ENCODE results near the gene TNNI3K.
A peak's percentile ranks its signal among the peaks of the same experiment; 100 is the strongest.
"Not testable (repeated sequence)": the region's sequence is repeated elsewhere in the genome, so short reads cannot be mapped to it uniquely, and the experiment has no call there.

TNNI3K gene, protein sequence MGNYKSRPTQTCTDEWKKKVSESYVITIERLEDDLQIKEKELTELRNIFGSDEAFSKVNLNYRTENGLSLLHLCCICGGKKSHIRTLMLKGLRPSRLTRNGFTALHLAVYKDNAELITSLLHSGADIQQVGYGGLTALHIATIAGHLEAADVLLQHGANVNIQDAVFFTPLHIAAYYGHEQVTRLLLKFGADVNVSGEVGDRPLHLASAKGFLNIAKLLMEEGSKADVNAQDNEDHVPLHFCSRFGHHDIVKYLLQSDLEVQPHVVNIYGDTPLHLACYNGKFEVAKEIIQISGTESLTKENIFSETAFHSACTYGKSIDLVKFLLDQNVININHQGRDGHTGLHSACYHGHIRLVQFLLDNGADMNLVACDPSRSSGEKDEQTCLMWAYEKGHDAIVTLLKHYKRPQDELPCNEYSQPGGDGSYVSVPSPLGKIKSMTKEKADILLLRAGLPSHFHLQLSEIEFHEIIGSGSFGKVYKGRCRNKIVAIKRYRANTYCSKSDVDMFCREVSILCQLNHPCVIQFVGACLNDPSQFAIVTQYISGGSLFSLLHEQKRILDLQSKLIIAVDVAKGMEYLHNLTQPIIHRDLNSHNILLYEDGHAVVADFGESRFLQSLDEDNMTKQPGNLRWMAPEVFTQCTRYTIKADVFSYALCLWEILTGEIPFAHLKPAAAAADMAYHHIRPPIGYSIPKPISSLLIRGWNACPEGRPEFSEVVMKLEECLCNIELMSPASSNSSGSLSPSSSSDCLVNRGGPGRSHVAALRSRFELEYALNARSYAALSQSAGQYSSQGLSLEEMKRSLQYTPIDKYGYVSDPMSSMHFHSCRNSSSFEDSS

DNA sequence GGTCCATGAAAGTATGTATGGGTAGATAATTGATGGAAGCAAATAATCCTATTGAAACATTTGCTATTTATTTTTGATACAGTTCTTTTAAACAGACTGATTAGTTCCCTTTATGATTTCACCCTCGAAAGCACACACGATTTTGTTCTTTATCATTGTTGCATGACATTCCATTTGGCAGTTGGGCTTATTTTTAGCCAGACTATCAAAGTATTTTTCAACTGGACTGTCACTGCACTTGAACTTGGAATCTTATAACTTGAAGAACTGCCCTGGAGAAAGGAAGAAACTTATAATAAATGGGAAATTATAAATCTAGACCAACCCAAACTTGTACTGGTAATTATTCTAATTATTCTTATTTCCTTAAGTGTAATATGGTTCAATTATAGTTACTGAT, at the start of gene TNNI3K:
TSS of gene TNNI3K (plus strand) at position 235 of the 400 bp plus-strand sequence. CDS start at position 300, 65 bp downstream.
- DNase-seq: no peak

DNA sequence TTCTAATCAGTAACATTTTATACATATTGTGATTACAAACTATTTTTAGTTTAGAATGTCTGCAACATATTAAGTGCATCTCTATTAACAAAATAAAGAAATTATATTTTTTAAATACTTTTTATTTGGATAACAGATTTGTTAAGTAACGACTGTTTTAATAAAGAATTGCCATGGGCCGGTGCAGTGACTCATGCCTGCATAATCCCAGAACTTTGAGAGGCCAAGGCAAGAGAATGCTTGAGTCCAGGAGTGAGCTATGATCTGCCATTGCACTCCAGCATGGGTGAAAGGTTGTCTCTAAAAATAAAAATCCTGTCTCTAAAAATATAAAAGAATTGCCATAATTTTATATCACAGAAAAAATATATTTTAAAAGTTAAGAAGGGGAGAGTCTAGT, 41.3 kb upstream of the TNNI3K start:
- no peak for DNase-seq

DNA sequence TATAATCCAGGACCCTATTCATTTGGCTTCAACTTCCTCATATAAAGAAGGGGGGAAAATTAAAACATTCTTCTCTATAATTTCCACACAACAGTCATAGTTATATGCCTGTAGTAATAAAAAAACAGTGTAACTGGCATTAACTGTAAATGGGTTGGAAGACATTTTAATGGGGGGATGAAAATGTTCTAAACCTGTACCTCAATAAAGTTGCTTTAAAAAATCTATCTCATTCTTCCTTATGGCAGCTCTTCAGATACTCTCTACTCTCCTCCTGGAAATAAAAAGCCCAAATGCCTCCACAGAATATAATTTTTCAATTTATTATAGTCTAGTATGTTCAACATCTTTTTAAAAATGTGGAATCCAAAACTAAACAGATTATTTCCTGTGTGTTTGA, 39.8 kb upstream of the TNNI3K start:
- DNase-seq: no peak

DNA sequence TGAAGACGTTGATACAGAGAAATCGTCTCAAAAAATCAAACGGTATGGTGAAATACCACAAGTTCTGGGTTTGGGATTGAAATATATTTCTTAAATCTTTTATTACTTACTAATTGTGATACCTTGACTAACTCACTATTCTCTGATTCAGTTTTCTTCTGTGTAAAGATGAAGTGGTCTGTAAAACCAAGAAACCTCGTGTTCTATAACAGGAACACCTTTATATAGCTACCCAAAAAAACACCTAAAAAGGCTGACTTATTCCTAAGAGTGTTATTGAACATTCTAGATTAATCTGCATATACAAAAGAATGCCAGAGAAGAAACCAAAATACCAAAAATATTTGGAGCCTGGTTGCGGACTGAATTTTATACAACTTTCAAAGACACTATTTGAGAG, 37.9 kb upstream of the TNNI3K start:
- no peak for DNase-seq

DNA sequence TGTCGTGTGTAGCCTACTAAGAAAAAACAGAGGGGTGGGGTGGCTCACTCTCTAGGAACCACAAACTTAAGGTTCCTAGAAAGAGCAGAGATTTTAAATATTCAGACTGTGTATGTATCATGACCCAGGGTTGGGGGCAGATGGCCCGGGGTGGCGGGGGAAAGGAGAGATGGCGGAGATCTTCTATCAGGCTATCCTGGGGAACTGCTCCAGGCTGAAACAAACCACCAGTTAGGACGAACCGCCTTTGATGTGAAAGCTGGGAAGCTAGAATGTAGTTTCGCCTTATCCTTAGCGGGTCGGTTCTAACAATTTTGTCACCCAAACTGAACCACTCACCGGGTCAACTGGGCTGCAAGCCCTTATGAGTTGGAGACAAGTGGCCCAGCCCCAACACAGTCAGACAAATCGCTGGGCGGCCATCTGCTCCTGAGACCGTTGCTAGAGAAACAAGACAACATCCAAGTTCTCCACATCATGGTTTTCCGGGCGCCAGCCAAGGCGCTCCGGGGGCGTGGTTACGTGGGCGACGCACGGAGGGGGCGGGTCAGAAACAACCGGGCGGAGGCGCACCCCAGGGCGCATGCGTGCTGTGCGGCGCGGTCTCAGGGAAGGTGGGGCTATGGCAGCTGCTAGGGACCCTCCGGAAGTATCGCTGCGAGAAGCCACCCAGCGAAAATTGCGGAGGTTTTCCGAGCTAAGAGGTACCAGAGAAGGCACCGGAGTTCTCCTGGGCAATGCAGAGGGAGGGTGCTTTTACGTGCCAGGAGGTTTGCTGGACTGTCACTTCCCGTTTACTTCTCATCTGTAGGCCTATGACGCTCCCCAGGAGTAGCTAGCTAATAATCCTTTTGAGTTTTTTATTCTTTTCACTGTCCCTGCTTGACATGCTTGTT, 37.3 kb upstream of the TNNI3K start, which contains the start of the genes FPGT and LRRIQ3:
TSS of gene FPGT (plus strand) at position 586 of the 896 bp plus-strand sequence. CDS start at position 623, 37 bp downstream.
TSS of gene LRRIQ3 (minus strand) at position 520 of the 896 bp plus-strand sequence. CDS start 14,492 bp downstream, outside the sequence.
- DNase-seq: peak; percentile 95

DNA sequence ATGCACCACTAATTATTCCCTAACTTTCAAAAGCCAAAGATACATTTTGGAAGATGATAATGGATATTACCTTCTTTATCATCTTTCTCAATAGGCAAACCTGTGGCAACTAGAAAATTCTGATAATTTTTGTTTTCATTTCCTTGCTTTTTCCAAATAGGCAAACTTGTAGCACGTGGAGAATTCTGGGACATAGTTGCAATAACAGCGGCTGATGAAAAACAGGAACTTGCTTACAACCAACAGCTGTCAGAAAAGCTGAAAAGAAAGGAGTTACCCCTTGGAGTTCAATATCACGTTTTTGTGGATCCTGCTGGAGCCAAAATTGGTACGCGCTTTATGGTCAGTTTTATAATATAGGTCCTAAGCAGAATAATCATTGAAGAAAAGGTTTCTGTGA, 35.7 kb upstream of the TNNI3K start:
- no peak for DNase-seq

DNA sequence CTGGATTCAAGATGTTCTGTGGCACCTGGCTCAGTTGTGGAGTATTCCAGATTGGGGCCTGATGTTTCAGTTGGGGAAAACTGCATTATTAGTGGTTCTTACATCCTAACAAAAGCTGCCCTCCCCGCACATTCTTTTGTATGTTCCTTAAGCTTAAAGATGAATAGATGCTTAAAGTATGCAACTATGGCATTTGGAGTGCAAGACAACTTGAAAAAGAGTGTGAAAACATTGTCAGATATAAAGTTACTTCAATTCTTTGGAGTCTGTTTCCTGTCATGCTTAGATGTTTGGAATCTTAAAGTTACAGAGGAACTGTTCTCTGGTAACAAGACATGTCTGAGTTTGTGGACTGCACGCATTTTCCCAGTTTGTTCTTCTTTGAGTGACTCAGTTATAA, 29.9 kb upstream of the TNNI3K start:
- DNase-seq: no peak

DNA sequence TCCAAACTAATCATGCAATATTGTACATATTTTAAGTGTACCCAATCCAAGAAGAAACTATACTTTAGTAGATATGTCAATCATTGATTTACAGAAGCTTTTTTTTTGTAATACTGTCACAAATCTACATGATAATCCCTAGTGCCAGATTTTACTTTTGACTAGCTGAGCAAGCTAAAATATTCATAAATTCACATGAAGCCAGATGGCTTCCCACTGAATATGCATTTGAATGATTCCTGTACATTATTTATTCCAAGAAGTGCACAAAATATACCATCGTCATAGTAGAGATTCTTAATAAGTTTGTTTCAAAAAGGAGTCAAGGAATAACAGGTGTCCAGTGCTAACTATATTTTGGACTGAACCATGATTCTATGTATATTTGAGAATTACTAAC, 20.0 kb upstream of the TNNI3K start:
- DNase-seq: no peak

DNA sequence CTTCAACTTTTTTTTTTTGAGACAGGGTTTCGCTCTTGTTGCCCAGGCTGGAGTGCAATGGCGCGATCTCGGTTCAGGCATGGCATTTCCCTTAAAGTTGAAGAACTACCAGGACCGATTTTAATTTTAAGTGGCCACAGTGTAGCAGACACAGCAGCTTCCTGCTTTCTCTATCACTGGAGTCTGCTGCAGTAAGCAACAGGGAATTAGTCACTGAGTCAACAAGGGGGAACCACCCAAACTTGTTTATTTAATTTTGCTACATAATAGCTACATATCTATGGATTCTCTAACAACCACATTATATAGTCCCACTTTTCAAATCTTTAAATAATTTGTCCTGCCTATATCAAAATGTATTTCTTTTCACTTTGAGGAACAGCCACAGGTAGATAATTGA, 12.5 kb upstream of the TNNI3K start:
- no peak for DNase-seq

DNA sequence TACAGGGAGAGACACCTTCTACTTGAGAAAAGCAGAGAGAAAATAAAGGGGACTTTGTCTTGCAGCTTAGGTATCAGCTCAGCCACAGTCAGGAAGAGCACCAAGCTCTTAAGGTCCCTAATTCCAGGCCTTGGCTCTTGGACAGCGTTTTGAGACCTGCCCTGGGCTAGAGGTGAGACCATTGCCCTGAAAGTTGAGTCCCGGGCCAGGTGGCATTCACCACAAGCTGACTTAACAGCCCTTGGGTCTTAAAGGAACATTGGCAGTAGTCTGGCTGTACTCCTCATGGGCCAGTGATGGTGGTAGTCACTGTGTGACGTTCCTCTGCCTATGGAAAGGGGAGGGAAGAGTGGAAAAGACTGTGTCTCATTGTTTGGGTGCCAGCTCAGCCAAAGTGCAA, 11.7 kb upstream of the TNNI3K start:
- no peak for DNase-seq

DNA sequence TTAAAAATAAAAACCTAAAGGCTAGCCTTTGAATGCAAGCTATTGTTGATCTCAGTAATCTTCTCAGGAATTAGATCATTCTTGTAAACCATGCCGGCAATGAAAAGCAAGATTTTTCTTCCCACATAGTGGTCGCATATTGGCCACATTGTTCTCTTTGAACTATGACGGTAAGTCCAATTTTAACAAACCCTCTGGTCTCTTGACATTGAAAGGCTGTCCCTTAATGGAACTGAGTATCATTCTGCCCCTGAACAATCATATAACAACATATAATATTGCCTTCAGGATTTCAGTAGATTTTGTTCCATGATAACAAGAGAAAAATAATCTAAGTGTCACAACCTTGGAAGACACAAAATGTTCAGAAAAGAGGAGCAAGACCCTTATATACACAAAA, 1.3 kb downstream of the TNNI3K start:
- no peak for DNase-seq

DNA sequence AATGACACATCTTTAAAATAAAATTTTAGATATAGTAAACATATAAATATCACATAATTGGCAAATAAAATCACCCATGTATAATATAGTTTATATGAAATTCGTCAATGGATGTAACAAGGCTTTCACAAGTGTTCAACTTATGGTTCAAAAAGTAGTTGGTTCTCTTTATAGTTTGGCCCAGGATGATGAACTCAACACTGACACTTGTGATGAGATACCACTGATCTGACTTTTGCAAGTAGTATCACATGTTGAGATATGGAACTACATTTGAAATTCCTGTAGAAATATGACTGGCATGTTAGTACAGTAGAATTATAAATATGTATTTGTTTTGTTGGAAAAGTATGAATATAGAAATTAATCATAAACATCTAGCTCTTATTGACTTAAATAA, 1.8 kb downstream of the TNNI3K start:
- no peak for DNase-seq

DNA sequence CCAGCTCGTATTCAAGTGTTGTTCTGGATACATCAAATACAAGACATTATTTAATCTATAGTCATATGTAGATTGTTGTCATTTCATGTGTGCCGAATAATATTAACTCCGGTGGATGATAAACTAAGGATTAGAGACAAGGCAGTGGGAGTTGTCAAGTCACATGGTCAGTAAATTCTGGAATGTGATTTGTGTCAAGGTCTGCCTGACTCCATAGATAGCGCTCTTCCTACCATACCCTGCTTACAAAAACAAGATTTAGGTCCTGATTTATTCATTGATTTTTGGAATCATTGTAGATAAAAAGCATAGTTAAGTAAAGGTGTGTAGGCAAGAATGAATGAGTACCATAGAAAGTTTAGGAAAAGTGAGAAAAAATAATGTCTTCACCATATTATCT, 2.6 kb downstream of the TNNI3K start:
- no peak for DNase-seq

DNA sequence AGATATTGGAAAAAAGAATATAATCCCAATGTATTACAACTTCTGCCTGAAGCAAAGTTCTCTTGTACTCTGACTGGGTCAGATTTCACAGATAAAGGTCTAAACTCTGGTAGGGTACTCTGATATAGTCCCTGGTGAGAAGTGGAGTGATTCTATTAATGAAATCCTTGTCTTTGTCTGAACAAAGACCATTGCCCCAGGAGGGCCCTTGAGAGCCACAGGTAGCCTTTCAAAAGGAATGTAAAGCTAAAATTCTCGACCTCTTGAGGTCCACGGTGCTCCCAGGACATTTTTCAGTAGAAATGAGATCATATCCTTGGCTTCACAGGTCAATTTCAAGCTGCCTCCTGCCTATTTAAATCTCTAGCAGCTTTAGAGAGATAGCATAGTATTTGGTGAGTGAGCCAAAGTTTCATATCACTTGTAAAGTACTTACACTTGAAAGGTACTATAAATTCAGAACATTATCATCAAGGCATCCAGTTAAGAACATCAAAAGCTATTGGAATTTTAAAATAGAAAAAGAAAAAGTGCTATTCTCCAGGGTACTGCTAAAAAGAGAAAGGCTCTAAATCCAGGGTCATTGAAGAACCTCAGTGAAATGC, 10.1 kb downstream of the TNNI3K start:
- DNase-seq: no peak

DNA sequence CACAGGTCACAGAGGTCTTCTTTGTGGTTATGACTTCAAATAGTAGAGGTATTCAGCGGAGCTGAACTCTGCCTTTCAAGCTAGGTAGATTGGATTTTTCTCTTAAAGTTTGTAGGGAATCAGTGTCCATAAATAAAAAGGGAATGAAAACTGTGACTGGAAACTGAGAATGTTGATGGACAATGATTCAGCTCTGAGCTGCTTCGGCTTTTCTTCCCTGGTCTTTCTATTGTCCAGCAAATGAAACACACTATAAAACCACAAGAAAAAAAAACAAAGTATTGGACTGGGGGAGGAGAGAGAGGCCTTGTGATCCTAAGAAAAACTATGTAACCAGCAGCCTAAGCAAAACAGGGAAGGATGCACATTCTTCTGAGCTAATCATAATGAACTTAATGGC, 11.1 kb downstream of the TNNI3K start:
- no peak for DNase-seq

DNA sequence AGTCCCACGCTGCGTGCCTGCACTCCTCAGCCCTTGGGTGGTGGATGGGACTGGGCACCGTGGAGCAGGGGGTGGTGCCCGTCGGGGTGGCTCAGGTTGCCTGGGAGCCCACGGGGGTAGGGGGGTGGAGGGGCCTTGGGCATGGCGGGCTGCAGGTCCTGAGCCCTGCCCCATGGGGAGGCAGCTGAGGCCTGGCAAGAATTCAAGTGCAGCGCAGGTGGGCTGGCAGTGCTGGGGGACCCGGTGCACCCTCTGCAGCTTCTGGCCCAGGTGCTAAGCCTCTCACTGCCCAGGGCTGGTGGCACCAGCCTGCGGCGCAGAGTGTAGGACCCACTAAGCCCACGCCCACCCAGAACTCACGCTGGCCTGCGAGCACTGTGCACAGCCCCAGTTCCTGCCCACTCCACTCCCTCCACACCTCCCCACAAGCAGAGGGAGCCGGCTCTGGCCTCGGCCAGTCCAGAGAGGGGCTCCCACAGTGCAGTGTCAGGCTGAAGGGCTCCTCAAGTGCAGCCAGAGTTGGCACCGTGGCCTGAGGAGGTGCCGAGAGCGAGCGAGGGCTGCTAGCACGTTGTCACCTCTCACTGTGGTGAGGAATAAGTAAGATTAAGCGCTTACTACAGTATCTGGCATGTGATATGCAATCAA, 12.8 kb downstream of the TNNI3K start:
- DNase-seq: no peak

DNA sequence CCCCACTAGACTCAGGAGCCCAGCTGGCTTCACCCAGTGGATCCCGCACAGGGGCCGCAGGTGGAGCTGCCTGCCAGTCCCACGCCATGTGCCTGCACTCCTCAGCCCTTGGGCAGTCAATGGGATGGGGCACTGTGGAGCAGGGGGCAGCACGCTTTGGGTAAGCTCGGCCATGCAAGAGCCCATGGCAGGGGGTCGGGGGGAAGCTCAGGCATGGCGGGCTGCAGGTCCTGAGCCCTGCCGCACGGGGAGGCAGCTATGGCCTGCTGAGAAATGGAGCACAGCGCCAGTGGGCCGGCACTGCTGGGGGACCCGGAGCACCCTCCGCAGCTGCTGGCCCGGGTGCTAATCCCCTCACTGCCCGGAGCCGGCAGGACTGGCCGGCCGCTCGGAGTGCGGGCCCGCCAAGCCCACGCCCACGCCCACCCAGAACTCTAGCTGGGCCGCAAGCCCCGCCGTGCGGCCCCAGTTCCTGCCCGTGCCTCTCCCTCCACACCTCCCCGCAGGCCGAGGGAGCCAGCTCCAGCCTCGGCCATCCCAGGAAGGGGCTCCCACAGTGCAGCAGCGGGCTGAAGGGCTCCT, 18.1 kb downstream of the TNNI3K start:
- not testable (repeated sequence) for DNase-seq

DNA sequence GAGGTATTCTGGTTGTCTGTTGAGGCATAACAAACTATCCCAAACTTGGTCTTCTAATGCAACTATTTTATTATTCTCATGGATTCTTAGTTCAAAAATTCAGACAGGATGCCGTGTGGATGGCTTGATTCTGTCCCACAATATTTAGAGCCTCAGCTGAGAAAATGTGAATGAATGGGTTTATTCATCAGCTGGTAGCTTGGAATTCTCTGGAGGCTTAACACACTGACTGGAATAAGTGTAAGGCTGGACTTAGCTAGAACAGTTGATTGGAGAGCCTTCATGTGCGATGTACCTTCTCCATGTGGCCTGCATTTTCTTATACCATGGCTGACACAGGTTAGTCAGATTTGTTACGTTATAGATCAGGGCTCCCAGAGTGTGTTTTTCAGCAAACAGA, 30.8 kb downstream of the TNNI3K start:
- no peak for DNase-seq

DNA sequence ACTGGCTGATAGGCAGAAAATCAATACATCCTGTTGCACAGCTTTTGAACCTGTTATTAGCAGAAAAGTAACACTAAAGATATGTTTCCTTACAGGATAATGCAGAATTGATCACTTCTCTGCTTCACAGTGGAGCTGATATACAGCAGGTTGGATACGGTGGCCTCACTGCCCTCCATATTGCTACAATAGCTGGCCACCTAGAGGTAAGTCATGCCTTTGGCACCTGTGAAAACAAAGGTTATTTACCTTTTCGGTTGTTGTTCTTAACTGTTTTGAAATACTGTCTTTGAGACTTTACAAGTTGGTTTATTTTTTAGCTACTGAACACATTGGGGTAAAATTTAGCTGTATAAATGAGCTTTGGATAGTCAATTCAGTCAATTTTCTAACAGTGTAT, 36.3 kb downstream of the TNNI3K start:
- DNase-seq: peak; percentile 1

DNA sequence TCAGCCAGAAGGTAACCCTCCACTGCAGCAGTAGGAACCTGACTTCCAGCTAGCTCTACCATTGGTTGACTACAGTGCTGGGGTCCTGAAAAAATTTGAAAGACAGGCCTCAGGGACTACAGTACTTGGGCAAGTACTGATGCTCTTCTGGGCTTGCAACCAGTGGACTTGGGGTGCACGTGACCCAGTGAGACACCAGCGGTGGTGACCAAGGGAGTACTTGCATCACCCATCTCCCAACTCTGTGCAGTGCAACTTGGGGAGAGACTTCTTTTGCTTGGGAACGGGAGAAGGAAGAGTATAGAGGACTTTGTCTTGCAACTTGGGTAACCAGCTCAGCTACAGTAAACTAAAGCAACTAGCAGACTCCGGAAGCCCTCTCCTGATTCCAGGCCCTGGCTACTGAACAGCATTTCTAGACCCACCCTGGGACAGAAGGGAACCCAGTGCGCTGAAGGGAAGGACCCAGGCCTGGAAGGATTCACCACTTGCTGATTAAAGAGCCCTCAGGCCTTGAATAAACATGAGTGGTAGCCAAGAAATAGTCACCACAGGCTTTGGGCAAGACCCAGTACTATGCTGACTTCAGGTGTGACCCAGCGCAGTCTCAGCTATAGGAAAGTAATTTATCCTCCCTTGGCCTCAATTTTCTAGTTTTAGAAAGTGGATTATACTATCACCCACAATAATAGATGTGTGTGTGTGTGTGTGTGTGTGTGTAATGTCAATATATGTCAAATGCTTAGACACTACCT, 45.6 kb downstream of the TNNI3K start:
- no peak for DNase-seq

DNA sequence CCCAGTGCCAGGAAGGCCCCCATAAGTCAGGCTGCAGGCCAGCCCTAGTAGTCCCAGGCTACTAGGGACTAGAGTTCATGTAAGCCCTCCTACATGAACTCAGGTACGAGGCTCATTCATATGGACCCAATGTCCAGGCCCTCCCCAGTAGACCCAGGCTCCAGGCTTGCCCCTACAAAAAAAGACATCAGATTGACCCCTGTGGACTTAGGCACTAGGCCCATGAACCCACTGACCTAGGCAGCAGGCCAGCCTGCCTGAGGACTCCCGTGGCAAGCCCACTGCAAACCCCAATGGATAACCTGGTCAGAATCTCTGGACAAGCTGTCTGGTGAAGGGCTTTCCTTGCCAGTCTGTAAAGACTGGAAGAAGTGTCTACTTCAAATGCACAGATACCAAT, 51.2 kb downstream of the TNNI3K start:
- DNase-seq: no peak
